AML-193 (cell line): ENCODE results near the gene AUTS2.

ENCODE experiments used
- DNase-seq, 2 experiments: peaks; one replicate each; lab custom pipeline; 2025; lab: John Stamatoyannopoulos, UW

The AUTS2 gene

GRCh38 chr7:69599955-69600709 is 1.9 kb downstream of the AUTS2 start:
- no peak for DNase-seq

DNA sequence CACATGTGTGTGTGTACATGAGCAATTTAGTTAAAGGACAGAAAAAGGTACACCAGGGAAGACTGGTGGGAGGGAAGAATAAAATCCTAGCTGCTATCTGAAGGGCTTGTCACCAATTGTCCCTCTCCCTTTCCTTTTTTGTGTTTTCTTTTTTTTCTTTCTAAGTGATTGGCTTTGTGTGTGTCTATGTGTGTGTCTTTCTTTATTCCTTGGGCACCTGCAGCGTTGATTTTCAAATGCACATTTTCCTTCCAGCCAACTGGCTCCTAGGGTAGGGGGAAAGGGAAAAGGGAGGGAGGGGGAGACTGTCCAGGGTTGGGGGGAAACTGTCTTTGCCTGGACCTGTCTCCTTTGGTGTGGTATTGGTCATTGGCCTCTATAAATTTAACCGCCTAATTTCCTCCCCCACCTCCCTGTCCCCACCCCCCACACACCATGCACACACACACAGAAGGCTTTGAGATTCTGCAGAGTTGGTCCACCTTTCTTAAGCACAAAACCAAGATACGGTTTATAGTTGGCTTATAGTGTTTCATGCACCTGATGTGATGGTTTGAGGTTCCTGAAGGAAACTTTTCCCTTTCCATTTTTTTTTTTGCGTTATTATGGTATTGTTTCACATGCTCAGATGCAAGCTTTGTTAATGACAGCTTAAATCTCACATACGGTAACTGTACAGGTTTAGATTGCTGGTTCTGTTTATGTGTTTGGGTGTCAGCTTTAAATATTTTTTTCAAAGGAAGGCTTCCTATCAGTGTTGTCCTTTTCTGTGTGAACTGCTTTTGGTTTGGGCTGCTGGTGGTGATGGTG is 2.6 kb downstream of the AUTS2 start:
- no peak for DNase-seq

GRCh38 chr7:69602522-69602921 is 4.2 kb downstream of the AUTS2 start:
- no peak for DNase-seq

- DNase-seq, result no peak
Observed at GRCh38 chr7:69603351-69603750, 5.1 kb downstream of the AUTS2 start.

DNA sequence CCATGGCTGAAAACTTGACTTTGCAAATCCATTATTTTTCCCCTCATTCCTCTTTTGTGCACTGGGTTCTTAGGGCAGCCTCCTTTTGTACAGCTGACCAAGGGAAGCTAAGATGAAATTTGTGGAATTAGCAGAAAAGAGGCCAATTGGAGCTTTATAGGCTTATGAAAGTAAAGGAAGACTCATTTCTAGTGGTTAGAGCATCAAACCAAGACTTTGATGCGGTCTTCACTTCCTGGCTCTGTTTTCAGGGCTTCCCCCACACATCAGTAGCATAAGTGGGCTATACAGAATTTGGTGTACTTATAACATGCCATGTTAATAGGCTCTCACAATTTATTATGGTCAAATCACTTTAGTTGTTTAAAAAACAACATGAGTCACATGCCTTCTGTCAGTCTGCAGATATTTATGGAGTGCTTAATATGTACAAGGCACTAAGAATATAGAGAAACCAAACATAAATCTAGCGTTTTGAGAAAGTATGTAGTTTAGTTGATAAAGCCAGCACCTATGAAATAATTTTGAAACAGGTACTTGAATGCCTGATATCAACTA is 5.7 kb downstream of the AUTS2 start:
- no peak for DNase-seq

GRCh38 chr7:69605070-69605469 is 6.8 kb downstream of the AUTS2 start:
- no peak for DNase-seq

DNA sequence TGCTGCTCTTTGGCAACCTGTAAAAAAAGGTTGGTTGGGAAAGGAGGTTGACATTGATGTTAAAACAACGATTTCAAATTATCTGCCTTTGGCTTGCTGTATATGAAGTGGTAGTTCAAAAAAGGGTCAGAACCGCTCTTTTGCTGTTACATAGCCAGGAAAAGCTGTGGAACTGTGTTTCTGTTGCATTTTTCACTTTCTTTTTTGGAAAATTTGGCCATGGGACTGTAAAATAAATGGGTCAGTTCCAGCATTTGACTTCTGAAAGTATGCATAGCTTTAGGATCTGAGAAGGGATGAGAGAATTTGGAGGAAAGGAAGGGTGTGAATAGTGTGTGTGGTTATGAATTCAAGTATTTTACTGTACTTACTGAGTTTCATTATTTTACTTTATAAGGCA is 7.3 kb downstream of the AUTS2 start:
- DNase-seq, result no peak

- no peak for DNase-seq
Observed at GRCh38 chr7:69608049-69608448, 9.8 kb downstream of the AUTS2 start.

DNA sequence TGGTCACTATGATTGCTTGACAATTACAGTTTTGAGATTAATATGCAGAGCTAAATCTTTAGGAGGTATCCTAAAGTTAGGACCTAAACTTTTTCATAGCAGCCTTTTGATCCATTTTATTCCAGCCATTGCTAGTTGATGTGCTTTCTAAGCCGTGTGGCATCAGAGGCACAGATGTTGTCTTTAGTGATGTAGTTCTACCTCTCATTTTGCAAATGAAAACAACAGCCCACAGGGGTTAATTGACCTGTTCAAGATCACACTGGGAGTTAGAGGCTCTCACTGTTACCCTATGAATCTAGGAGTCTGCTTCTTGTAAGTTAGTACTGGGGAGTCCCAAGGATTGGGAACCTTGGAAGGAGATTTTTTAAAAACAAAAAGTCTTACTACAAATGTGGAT is 10.6 kb downstream of the AUTS2 start:
- no peak for DNase-seq

GRCh38 chr7:69609541-69610373 is 11.5 kb downstream of the AUTS2 start:
- no peak for DNase-seq

DNA sequence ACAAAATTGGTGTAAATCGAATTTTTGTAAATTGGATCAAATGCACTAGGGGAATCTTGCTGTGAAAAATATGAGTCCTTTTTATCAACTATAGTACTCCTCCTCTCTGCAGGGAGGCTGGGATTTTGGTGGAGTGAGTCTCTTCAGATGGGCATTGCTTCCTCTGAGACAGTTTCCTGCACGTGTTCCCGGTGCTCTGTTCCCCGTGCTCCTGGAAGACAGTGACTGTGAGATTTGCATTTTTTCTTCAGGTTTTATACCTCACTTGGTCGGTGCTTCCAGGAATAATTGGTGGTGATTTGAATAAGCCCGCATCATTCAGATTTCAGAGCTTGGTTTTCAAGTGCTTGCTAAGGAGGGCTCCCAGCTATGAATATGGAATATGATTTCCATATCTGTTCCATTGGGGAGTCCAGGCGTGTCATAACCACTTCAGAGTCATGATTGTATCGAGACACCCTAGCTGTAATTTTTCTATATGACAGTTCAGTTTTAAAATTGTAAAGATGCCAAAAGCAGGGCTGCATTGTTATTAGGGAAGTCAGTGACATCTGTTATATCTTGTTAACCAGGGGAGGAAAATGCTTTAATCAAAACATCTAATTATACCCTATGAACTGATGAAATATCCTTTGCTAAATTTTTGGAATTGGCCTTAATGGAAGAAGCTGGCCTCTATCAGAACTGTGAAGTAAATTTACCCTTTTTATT is 12.3 kb downstream of the AUTS2 start:
- DNase-seq, result no peak

- DNase-seq, result no peak
Observed at GRCh38 chr7:69612981-69613380, 14.7 kb downstream of the AUTS2 start.

DNA sequence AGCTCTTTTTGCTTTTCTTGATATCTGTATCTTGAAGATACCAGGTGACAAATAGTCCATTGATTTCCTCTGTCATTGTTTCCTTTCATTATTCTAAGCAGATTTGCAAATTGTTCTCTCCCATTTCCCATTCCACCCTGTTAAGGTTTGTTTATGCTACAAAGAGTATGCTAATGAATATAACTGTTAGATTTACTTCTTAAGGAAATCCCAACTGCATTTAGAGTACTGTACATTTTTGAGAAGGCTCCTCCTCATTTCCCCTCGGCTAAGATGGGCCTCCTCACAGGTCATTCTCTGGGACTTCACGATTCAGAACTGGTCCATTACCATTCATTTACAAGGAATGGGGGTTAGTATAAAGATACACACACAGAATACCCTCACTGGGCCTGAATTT is 15.6 kb downstream of the AUTS2 start:
- no peak for DNase-seq

- DNase-seq, result no peak
Observed at GRCh38 chr7:69615685-69616084, 17.4 kb downstream of the AUTS2 start.

DNA sequence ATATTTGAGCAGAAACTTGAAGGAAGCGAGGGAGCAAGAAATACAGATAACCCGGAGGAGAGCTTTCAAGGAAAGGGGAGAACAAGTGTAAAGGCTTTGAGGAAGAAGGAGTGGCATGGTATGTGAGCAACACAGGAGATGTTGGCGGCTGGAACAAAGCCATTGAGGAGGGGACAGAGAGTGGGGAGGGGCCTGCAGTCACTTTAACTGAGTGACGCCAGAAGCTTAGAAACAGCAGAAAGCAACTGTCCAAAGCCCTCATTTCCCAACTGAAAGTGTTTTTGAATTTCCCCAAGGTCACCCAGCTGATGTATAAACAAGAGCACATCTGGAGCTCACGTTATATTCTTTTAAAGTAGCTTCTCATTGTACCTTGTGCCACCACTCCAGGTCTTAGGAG is 19.1 kb downstream of the AUTS2 start:
- no peak for DNase-seq

GRCh38 chr7:69619054-69619453 is 20.8 kb downstream of the AUTS2 start:
- no peak for DNase-seq

DNA sequence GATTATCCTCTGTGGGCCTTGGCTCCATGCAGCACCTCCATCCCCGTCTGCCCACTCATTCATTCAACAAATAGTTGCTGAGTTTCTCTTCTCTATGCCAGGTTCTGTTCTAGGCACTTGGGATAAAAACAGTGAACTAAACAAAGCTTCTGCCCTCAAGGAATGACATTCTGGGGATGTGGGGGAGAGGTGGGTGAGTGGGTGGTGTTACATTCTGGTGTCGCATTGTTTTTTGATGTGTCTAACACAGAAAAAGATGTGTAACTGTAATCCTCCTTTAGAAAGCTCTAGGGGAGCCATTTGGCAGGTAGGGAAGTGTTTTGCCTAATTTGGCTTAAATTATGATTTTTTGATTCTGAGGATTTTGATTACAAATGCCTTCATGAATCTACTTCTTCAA is 21.4 kb downstream of the AUTS2 start:
- no peak for DNase-seq

DNA sequence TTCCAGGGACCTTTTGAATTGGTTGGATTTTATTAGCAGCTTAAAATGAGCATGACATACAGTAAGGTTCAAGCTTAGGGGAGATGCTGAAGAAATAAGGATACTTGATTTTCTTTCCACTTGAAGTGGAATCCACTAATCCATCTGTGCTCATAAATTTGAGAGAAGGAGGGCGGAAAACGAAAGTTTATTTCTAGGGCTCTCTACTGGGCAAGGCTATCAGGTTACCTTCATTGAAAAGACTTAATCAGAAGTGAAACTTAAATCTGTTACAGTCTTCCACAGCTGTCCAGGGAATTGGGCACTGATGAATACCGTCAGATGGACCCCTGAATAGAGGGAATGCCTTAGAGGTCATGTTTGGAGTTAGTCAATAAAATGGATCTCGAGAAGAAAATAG is 21.8 kb downstream of the AUTS2 start:
- no peak for DNase-seq

GRCh38 chr7:69620650-69621049 is 22.4 kb downstream of the AUTS2 start:
- no peak for DNase-seq

- no peak for DNase-seq
Observed at GRCh38 chr7:69622014-69622835, 23.9 kb downstream of the AUTS2 start.

- no peak for DNase-seq
Observed at GRCh38 chr7:69622960-69623359, 24.7 kb downstream of the AUTS2 start.
